ENCODE results near the gene SH3RF3. TPM values are rescaled to one million over a fixed set of nuclear protein-coding genes. Genes with fewer than 3 reads are reported as not detected.

Gene SH3RF3
- polyA plus RNA-seq, 1 donor: 5.0 TPM

DNA sequence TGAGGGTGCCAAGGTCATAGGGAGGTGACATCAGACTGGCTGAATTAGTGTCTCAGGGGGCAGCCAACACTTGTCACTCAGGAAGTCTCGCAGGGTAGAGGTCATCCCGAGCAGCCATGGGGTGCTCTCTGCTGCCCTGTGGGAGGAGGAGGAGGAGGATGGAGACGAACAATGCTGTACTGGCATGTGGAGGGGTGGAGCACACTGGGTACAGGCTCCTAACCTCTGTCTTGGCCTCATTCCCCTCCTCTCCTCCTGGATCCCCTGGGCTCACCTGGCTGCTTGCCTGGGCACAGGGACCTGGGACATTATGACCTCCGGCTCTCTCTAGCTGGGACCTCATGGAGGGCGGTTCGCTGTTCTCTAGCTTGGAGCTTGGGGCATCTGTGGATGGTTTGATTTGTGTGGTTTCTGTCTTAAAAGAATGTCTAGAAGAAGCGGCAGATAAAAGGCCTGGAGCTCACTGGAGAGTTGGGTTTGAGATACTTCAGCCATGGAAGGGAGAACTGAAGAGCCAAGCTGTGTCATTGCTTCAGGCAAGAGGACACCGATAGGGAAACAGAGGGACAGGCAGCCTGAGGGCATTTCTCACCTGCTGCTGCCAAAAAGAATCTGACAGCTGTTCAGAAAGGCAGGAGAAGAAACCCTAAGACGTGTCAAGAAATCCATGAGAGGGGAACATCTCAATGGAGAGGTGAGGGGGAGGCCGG is 351.6 kb downstream of the SH3RF3 start:
- DNase-seq: no peak

DNA sequence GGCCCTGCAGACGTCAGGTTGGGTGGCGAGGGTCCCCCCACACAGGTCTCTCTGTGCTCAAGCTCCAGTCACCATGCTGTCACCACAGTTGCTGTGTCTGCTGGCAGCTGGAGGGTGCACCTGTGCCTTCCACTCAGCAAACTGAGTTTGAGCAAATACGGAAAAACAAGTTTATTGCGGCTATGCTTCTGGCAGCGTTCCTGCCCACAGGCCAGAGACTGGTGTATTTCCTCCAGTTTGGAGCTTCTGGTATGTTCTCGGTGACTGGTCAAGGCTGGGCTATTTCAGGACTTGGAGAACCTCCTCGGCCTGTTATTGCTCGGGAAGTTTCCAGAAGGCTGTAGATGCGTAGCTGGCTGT is 352.2 kb downstream of the SH3RF3 start:
- no peak for DNase-seq

DNA sequence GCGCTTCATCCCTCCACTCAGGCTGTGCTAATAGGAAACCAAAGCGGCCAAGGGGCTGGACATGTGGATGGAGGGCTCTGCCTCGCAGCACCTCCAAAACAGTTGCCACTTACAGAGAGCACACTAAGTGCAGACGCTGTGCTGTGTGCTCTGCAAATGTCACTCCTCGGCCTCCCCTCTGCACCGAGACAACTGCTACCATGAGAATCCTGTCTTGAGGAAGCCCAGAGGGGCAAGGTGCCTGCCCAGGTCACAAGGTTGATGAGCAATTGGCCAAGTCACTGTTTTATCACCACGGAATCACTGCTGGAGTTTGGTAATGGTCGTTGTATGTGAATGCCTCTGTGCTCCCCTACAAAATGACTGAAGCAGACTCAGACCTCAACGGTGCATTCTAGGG is 352.6 kb downstream of the SH3RF3 start:
- no peak for DNase-seq

DNA sequence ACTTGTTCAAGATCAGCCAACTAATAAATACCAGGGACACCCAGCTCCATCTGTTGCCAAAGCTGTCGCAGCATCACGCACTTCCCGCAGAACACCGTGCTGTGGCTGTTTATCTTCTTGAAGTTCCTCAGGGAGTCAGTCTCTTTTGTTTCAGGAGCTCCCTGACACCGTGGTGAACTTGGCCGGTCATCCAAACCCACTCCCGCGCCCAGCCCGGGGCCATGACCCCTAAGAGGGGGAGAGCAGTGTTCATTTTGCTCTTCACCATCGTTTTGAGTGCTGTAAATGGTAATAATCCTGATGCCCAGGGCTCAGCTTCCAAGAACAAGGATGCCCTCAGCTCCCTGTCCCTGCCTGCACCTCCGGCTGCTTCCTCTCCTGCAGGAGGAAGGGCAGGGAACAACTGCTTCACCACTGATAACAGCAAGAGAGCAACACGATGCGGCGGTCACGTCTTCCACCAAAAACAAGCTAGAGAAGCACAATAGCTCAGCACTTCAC is 353.4 kb downstream of the SH3RF3 start:
- DNase-seq: no peak

DNA sequence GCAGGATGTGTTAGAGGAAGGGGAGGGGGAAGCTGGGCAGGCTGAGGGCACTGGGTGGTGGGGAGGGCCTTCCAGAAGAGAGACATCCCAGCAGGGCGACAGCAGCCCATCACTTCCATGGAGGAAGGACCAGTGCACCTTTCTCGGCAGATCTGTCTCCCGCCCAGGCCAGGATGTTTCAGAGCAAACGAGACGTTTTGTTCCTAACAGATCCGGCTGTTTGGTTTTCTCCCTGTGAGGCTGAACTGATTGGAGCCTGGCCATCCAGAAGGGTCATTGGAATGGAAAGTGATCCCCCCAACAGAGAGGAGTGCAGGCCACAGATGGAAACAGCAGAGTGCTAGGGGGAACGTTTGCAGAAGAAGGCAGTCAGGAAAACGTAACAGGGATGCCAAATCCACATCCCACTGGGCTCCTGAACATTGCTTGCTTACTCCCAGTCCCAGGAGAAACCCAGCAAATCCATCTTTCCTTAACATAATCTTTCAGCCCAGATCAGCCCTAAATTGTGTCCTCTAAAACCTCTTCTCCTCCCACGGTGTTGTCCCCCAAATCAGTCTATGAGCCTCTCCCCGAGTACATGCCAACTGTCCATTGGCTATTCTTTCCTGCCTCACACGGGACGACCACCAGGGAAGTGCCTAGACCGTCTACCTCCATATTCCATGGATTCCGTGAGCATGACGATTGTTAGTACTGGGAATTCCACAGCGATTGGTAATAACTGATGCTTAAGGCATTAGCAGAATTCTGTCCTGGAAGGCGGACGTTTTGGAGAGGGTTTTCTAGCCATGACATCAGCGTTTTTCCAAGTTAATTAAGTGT is 357.9 kb downstream of the SH3RF3 start:
- no peak for DNase-seq

DNA sequence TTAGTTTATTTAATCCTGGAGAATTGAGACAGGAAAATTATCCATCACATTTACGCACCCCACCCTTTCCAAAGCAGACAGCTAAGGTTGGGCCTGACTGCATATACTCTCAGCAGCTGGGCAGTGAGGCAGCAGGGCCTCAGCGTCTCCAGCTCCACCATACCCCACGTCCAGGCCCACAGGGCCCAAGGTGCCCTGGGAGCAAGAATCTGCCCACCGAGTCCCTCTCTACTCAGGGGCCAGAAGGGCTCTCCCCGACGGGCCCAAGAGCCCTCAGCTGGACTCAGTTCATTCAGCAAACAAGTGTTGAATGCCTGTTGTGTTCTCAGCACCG is 358.5 kb downstream of the SH3RF3 start:
- DNase-seq: no peak

DNA sequence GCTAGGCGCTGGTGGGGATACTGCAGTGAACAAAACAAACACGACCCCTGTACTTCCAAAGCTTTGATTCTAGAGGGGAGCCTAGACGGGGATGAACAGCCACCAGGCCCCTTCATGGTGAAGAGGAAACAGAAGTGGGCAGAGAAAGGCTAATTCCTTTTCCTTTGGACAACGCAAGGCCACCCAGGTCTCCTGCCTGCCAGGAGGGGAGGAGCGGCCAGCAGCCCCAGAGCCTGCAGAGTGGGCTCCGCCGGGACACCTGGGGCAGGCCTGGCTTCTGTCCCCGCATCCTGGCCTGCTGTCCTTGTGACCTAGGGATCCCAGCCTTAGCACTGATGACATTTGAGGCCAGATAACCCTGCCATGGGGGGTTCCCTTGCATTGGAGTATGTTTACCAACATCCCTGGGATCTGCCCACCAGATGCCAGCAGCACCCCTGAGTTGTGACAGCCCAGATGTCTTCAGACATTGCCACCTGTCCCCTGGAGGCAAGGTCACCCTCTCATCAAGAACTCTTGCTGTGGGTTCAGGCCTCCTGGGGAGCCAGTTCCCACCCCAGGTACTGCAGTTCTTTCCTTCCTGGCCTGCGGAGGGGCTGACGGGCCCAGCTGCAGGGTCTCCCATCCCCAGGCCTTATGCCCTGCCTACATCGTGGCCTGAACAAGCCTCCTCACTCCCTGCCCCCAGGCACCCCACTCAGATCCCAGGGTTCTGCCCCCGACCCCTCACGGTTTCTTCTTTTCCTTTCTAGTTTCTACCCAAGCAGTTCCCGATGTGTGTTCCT is 359.1 kb downstream of the SH3RF3 start:
- no peak for DNase-seq

DNA sequence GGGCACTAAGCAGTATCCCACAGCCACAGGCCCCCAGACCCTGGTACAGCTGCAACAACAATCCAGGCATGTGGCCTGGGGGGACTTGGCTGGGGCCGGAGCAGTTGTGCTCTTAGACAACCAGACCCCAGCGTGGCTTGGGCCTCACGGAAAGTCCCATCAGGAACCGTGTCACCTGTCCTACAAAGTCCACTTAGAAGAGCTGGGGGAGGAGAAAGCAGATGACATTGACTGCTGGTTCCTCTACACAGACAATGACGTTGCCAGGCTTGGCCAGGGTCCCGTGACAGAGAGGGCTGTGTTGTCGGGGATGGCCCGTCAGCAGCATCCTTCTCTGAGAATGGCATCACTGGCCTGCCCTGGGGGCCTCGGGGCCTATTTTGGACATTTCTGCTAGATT is 360.3 kb downstream of the SH3RF3 start:
- DNase-seq: no peak

DNA sequence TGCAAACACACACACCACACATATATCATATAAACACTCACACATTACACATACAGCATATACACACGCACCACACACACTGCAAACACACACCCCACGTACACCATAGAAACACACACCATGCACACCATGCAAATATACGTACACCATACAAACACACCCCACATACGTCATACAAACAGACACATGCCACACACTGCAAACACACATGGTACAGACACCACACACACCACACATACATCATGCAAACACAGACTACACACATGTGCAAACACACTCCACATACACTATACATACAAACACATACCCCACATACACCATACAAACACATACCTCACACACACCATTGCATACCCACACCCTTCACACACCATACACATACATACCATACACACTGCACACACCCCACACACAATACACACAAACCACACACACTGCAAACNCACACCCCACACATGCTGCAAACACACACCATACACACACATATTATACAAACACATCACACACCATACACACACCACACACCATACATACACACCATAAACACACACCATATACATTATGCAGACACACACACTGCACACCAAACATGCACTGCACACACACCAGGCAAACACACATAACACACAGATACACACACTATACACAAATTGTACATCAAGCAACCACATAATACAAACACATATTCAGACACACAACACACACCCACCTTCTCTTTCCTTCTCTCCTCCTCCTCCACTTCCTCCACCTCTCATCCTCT is 364.4 kb downstream of the SH3RF3 start:
- DNase-seq: no peak

DNA sequence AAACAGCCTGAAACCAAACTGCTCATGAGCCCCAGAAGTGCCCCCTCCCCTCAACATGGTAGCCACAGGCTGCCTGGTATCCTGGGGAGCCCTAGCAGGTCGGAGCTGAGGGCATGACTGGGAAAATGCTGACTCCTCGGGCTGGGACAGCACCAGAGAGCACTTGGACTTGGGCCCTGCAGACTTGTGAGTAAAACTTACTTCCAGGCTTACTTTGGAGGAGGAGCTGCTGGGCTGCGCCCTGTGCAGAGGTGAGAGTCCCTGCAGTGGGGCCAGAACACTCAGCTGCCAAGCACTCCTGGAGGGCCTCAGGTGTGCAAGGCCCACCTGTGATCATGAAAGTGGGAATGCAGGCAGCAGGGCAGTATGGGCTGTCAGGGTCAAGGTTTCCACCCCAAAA is 365.3 kb downstream of the SH3RF3 start:
- DNase-seq: no peak

DNA sequence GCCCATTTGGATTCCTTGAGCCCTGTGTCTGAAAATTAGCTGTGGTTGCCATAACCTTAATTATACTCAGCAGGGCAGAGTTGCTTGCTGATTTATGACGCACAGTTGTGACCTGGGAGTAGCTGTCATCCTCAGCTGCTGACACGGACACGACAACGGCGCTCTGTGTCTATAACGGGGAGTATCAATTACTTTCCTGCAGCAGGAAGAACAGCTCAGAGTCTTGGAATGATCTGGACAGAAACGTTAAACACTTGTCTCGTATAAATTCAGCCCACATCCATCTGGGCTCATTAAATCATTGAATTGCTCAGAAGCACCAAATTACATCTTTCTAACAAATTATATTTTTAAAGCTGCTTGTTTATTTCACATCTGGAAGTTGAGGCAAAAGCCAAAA is 368.5 kb downstream of the SH3RF3 start:
- DNase-seq: no peak

DNA sequence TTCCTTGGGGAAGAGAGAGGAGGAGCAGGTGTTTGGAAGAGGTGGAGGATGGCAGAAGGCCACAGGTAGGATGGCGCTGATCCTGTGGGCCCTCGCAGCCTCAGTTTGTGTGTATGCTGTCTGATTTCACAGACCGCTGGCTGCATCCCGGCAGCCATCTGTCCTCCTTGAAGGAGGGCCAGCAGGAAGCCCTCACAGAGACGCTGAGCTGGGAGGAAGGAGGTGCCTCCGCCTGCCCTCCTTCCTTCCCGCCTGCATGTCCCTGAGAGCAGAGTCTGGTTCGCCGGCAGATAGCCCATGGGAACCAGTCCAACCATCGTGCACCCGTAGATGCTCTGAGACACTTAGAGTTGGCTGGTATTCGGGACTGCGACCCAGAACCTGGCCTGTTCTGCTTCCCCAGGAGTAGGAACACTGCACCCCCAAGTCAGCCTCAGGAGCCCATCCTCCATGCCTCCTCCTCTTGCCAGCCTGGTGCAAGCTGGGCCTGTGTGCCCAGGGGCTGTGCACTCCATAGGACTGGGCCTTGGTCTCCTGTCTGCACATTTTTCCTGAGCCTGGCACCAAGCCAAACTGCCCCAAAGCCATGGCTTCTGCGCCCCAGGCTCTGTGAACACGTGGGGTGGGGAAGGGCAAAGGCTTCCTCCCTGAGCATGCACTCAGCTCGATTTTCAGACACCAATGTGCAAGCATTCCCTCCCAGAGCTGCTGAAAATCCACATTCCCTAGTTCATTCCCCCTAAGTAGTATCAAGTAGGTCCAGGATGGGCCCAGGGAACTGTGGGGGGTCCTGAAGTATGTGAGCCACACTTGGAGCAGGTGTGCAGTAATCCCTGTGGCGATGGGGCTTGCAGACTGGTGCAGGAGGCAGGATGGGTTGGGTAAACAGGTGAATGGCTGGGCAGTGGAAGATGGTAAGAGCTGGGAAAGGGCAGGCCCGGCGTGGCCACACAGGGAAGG is 369.2 kb downstream of the SH3RF3 start:
- no peak for DNase-seq

DNA sequence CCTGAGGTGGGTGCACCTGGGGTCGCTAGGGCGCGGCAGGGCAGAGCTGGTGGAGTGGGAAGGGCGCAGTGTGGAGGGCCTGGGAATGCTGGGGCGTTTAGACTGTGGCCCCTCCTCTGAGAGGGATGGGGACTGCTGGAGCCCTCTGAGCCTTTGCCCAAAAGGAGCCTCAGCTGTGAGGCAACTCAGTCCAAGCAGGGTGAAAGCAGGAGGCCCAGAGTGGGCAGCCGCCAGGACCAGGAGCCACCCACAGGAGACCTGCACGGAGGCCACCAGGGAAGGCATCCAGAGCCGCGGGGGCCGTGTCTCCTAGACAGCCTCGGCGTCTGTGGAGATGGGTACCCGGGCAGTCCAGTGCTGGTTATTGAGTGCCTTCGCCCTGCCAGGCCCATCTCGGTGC is 369.9 kb downstream of the SH3RF3 start:
- no peak for DNase-seq

DNA sequence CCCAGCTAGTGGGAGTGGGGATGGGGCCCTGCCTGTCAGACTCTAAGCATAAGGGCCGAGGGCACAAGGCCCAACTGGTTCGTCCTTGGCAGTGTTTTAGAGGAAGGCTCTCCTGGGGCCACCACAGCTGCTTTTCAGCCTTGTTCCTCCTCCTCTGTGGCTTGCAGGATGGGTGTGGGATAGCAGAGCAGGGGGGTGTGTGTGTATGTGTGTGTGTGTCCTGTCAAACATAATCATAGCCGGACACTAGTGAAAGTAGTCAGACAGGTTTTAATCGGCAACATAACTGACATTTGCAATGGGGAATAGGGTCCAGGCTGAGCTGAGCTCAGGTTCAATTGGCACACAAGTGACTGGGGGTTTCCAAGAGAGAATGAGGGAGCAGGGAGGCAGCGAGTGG is 370.6 kb downstream of the SH3RF3 start:
- DNase-seq: no peak

DNA sequence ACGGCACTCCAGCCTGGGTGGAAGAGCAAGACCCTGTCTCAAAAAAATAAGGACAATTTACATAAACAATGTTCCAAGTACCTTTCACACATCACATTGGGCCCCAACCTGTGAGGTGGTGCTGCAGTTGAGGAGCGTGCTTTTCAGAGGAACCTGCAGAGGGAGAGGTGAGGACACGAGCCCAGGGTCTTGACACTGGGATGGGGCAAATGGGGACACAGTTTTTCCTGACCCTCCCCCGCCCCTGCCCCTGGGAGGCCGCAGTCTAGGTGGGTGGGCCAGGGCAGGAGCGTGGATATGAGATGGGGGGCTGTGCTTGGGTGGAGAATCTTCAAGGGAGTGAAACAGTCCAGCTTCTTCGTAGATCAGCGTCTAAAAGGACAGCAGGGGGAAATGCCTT is 371.9 kb downstream of the SH3RF3 start:
- no peak for DNase-seq

DNA sequence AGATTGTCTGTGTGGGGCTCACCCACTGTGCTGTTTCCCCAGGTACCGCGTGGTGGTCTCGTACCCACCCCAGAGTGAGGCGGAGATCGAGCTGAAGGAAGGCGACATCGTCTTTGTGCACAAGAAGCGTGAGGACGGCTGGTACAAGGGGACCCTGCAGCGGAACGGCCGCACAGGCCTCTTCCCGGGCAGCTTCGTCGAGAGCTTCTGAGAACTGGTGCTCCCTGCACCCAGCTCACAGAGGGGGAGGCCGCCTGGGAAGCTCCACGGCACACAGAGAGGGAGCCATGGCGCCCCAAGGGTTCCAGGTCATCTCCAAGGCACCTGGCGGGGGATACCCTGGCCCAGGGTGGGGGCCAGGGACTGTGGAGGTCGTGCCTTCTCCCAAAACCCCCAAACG is 372.5 kb downstream of the SH3RF3 start:
- no peak for DNase-seq

DNA sequence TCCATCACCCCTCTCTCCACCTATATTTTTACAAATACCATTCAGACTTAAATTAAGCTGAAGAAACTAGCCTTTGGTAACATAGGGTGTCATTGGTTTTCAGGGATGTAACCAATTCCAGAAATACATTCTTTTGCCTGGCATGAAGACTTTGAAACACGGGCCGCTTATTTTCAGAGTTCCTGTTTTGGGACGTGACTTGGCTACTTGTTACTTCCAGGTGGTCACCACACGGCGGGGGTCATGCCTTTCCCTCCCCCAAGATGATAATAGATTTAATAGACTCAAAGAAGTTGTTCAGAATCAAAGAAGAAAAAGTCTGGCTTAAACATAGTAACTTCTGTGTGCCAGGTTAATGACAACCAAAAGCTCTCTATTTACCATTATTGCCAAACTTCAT is 374.2 kb downstream of the SH3RF3 start:
- DNase-seq: no peak

DNA sequence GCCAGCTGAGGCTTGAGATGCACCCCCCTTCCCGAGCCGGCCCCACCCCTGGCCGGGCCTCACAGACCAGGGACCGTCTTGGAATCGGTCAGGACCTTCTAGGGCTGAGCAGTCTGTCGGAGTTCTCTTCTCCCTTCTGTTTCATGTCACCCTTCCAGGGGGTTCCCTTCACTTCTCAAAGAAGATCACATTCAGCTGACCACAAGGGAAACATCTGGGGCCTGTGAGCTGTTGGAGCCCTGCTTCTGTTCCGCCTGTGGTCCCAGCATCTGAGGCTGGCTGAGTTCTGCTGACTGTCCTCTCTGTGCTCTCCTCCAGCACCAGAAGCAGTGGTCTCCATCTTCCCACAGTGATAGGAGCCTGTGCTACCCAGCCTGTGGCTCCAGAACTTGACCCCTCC is 378.2 kb downstream of the SH3RF3 start:
- no peak for DNase-seq

DNA sequence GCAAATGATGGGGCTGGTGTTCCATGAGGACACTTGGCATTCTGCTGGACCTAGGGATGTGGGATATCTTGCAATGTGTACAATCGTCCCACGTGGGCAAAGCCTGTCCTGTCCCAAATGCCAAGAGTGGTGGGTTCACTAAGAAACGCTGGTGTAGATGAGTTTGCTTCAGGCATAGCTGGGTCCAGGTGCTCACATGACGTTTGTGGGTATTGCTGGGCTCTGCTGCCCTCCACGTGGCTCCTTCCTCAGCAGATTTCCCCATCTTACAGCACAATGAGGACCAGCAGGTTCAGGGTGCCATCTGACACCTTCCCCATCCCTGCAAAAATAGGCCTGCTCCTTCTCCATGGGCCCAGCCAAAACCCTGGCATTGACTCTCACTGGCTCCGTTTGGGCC is 378.8 kb downstream of the SH3RF3 start:
- DNase-seq: no peak

DNA sequence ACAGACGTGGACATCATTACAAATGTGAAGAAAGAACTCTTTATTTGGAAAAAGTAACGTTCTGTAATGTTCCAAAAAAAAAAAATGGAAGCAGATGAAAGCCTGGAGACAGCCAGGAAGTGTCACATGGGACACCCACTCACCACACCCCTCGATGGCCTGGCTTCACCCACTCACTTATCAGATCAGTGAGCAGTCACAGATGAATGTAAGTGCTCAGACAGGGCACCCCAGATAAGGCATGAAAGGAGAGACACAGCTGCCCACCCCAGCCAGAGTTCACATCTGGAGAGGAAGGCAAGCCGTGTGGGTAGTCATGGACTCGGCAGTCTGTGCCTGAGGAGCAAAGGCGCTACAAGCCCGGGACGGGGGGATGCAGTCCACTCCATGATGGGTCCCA is 379.6 kb downstream of the SH3RF3 start:
- no peak for DNase-seq

All from hindlimb muscle (tissue), 1 donor.